HepG2 (cell line): ENCODE results near the gene SLC16A13. TPM values are rescaled to one million over a fixed set of nuclear protein-coding genes. Genes with fewer than 3 reads are reported as not detected.
A peak's percentile ranks its signal among the peaks of the same experiment; 100 is the strongest.

Experiments used
- AKAP8 ChIP-seq: sonication (generic); formaldehyde crosslinking; IDR thresholded peaks from 2 replicates; pipeline ENCODE4 v1.5.1; 2020; ENCODE audit warnings: mild to moderate bottlenecking, missing genetic modification reagents
- ARID5B ChIP-seq: IDR thresholded peaks from 2 replicates; pipeline ENCODE4 v1.4.0; 2020; ENCODE audit warnings: mild to moderate bottlenecking, missing genetic modification reagents
- ATM ChIP-seq: fragments of 450-650 bp; IDR thresholded peaks from 2 replicates; pipeline ENCODE4 v1.7.1; 2017; ENCODE audit warnings: mild to moderate bottlenecking, borderline replicate concordance
- CBX1 ChIP-seq: IDR thresholded peaks from one replicate; pipeline ENCODE4 v1.6.1; 2016; ENCODE audit warnings: antibody characterized with exemption, low read depth
- CEBPG ChIP-seq: IDR thresholded peaks from 2 replicates; pipeline ENCODE4 v1.6.1; 2016
- FOXP4 ChIP-seq: sonication (generic); formaldehyde crosslinking; IDR thresholded peaks from 2 replicates; pipeline ENCODE4 v1.4.0; 2020; ENCODE audit warnings: missing genetic modification reagents
- GABPA ChIP-seq, 2 experiments: IDR thresholded peaks; 2 replicates each; pipeline ENCODE4 v1.6.1; 2011 to 2016; ENCODE audit warnings: low read depth in 2 of 2, low read length in 1 of 2, missing biosample characterization in 1 of 2, missing genetic modification characterization in 1 of 2
- HOXA5 ChIP-seq: sonication (generic); formaldehyde crosslinking; IDR thresholded peaks from 2 replicates; pipeline ENCODE4 v1.4.0; 2020; ENCODE audit warnings: missing genetic modification reagents
- IRF1 ChIP-seq: sonication (generic); formaldehyde crosslinking; IDR thresholded peaks from 2 replicates; pipeline ENCODE4 v1.4.0; 2020; ENCODE audit warnings: low read depth, mild to moderate bottlenecking, missing genetic modification reagents
- MAF1 ChIP-seq: sonication (generic); formaldehyde crosslinking; IDR thresholded peaks from 2 replicates; pipeline ENCODE4 v1.5.0; 2020; ENCODE audit warnings: missing genetic modification reagents, borderline replicate concordance
- MAFG ChIP-seq: sonication (generic); formaldehyde crosslinking; IDR thresholded peaks from 2 replicates; pipeline ENCODE4 v1.5.1; 2020; ENCODE audit warnings: mild to moderate bottlenecking, missing genetic modification reagents
- PLRG1 ChIP-seq: fragments of 450-650 bp; conservative IDR thresholded peaks from 2 replicates; pipeline ENCODE4 v1.6.1; 2016
- PPARG ChIP-seq: conservative IDR thresholded peaks from 2 replicates; pipeline ENCODE4 v1.6.1; 2016; ENCODE audit warnings: missing biosample characterization, missing genetic modification reagents
- PRPF4 ChIP-seq: fragments of 200-400 bp; formaldehyde crosslinking; IDR thresholded peaks from 2 replicates; pipeline ENCODE4 v1.6.1; 2016; ENCODE audit warnings: low read length, low read depth; ENCODE audit not compliant: poor library complexity, severe bottlenecking
- RAD51 ChIP-seq: fragments of 450-650 bp; IDR thresholded peaks from 2 replicates; pipeline ENCODE4 v1.6.1; 2016; ENCODE audit warnings: borderline replicate concordance
- SRSF9 ChIP-seq: fragments of 200-400 bp; formaldehyde crosslinking; IDR thresholded peaks from 2 replicates; pipeline ENCODE4 v1.6.1; 2018; ENCODE audit warnings: borderline replicate concordance, mild to moderate bottlenecking, low read depth, low read length; ENCODE audit not compliant: insufficient read depth, poor library complexity, severe bottlenecking
- TEAD3 ChIP-seq: optimal IDR thresholded peaks from 2 replicates; pipeline ENCODE3; 2016; ENCODE audit warnings: borderline replicate concordance
- ZBTB37 ChIP-seq: sonication (generic); formaldehyde crosslinking; IDR thresholded peaks from 2 replicates; pipeline ENCODE4 v1.4.0; 2020; ENCODE audit warnings: mild to moderate bottlenecking, missing genetic modification reagents
- ZNF230 ChIP-seq: sonication (generic); formaldehyde crosslinking; IDR thresholded peaks from 2 replicates; pipeline ENCODE4 v1.4.0; 2020; ENCODE audit warnings: mild to moderate bottlenecking, missing genetic modification reagents
- ZNF317 ChIP-seq: sonication (generic); formaldehyde crosslinking; IDR thresholded peaks from 2 replicates; pipeline ENCODE4 v1.5.0; 2020; ENCODE audit warnings: mild to moderate bottlenecking, missing genetic modification reagents
- ZNF607 ChIP-seq: sonication (generic); formaldehyde crosslinking; IDR thresholded peaks from 2 replicates; pipeline ENCODE4 v1.5.1; 2020; ENCODE audit warnings: missing genetic modification reagents, mild to moderate bottlenecking, borderline replicate concordance
- ZNF709 ChIP-seq: sonication (generic); formaldehyde crosslinking; IDR thresholded peaks from 2 replicates; pipeline ENCODE4 v1.5.0; 2020; ENCODE audit warnings: mild to moderate bottlenecking, missing genetic modification reagents
- ZNF816 ChIP-seq: sonication (generic); formaldehyde crosslinking; IDR thresholded peaks from 2 replicates; pipeline ENCODE4 v1.8.0; 2022; ENCODE audit warnings: missing genetic modification reagents, mild to moderate bottlenecking, borderline replicate concordance
- polyA plus RNA-seq, 8 experiments: library from polyadenylated mRNA; depleted of rRNA in 3 of 8; stranded (reverse) in 7 of 8; unstranded in 1 of 8; fragments of >200 nt; fragmentation: Illumina TruSeq in 4 of 8; extraction: Trizol in 4 of 8; gene quantifications; 2 replicates each; pipeline versions ENCODE4 v1.2.1 to v1.2.3, GENCODE V29; 2011 to 2016; ENCODE audit warnings: low read depth in 4 of 8, missing spikeins in 1 of 8, mixed read lengths in 1 of 8; ENCODE audit not compliant: insufficient read depth in 1 of 8
- total RNA-seq, 5 experiments: library from RNA; depleted of rRNA; stranded (reverse); fragments of >200 nt; fragmentation: Illumina TruSeq; extraction: Trizol; gene quantifications; 2 replicates each; pipeline ENCODE4 v1.2.3, GENCODE V29; 2016; ENCODE audit warnings: low read depth in 1 of 5

The SLC16A13 gene
- total and polyA plus RNA-seq, 2 of the 13 experiments (the other 11 are each of a cell fraction or from before 2014, with no cell fraction given) = 2.2 to 3.0 TPM

- TF ChIP-seq IRF1 (CRISPR knock-in tag) = no peak
- no peak; the same call in 1 of the 2 replicates for TF ChIP-seq ZNF230
- TF ChIP-seq TEAD3 = peak; percentile 29
- no peak for TF ChIP-seq PPARG
- no peak for TF ChIP-seq RAD51
- no peak for TF ChIP-seq PLRG1
- TF ChIP-seq MAFG (CRISPR knock-in tag) = no peak
- no peak for TF ChIP-seq ZNF709 (CRISPR knock-in tag)
- peak; percentile 88 for TF ChIP-seq CBX1
- TF ChIP-seq SRSF9 = no peak
- peak; percentile 96 for TF ChIP-seq AKAP8 (CRISPR knock-in tag)
- peak; percentile 84 for TF ChIP-seq GABPA (IDR thresholded peaks at IDR 0.05; ENCODE audit: low read depth, low read length)
- TF ChIP-seq GABPA (CRISPR knock-in tag; IDR thresholded peaks at IDR 0.05; ENCODE audit: low read depth) = peak; percentile 94
- peak; percentile 73; the same call in 1 of the 2 replicates for TF ChIP-seq HOXA5 (CRISPR knock-in tag)
- TF ChIP-seq ZNF816 (CRISPR knock-in tag) = no peak
- TF ChIP-seq MAF1 = peak; percentile 61; the same call in 1 of the 2 replicates
- 0 out of 2 replicates have a peak, but pooled peaks have one; percentile 26 for TF ChIP-seq CEBPG (CRISPR knock-in tag)
- peak; percentile 60 for TF ChIP-seq ZNF607 (CRISPR knock-in tag)
- peak; percentile 53 for TF ChIP-seq ARID5B
- TF ChIP-seq ATM = no peak
- TF ChIP-seq ZNF317 (CRISPR knock-in tag) = 0 out of 2 replicates have a peak, but pooled peaks have one; percentile 41
- TF ChIP-seq ZBTB37 (CRISPR knock-in tag) = no peak
- no peak for TF ChIP-seq FOXP4 (CRISPR knock-in tag)
- TF ChIP-seq PRPF4 = no peak
These were observed 21.4 kb upstream of the SLC16A13 start (continued) for GRCh38 chr17:7014261-7014994.
